Sigmoid colon (tissue), 7 donors: ENCODE results near the gene STRN. TPM values are rescaled to one million over a fixed set of nuclear protein-coding genes. Genes with fewer than 3 reads are reported as not detected.

Source experiments
- DNase-seq: peaks from one replicate; pipeline ENCODE4 v3.0.0-alpha.2; 2019
- H3K27ac ChIP-seq, 4 donors: fragments of 200-600 bp; sonication (generic); one replicate each; pipeline ENCODE4 v1.5.1; 2016 to 2019; ENCODE audit warnings: mild to moderate bottlenecking in 1 of 4
- H3K27me3 ChIP-seq, 3 donors: fragments of 200-600 bp; sonication (generic); one replicate each; pipeline ENCODE4 v1.5.1; 2019; ENCODE audit warnings: mild to moderate bottlenecking in 1 of 3
- H3K36me3 ChIP-seq, 4 donors: fragments of 200-600 bp; sonication (generic); one replicate each; pipeline ENCODE4 v1.5.1; 2016 to 2019
- H3K4me1 ChIP-seq, 4 donors: fragments of 200-600 bp; sonication (generic); one replicate each; pipeline ENCODE4 v1.5.1; 2017 to 2019
- H3K4me3 ChIP-seq, 4 donors: fragments of 200-600 bp; sonication (generic); one replicate each; pipeline ENCODE4 v1.5.1; 2017 to 2019; ENCODE audit warnings: mild to moderate bottlenecking in 2 of 4, moderate library complexity in 1 of 4
- H3K9me3 ChIP-seq, 4 donors: fragments of 200-600 bp in 3 of 4; sonication (generic) in 3 of 4; one replicate each; pipeline versions ENCODE4 v1.5.1 to v1.6.1; 2013 to 2019
- CTCF ChIP-seq, 4 experiments: fragments of 450-650 bp in 3 of 4; fragments of 200-600 bp in 1 of 4; IDR thresholded peaks; one replicate each; pipeline ENCODE4 v1.5.1; 2016 to 2019; ENCODE audit warnings: antibody characterized with exemption in 4 of 4, mild to moderate bottlenecking in 3 of 4, moderate library complexity in 2 of 4
- EP300 ChIP-seq, 4 donors: sonication (generic); formaldehyde crosslinking; IDR thresholded peaks; one replicate each; pipeline ENCODE4 v1.6.1; 2017; ENCODE audit warnings: antibody characterized with exemption in 4 of 4
- POLR2A ChIP-seq, 2 donors: fragments of 450-650 bp; IDR thresholded peaks; one replicate each; pipeline ENCODE4 v1.6.1; 2016; ENCODE audit warnings: antibody characterized with exemption in 2 of 2, mild to moderate bottlenecking in 2 of 2, moderate library complexity in 2 of 2
- POLR2AphosphoS5 ChIP-seq, 4 donors: sonication (generic); formaldehyde crosslinking; IDR thresholded peaks; one replicate each; pipeline ENCODE4 v1.6.1; 2017; ENCODE audit warnings: antibody characterized with exemption in 4 of 4
- WGBS, 2 donors: extraction: QIAGEN DNeasy Blood & Tissue Kit; methylation state at CpG; one replicate each; pipeline ENCODE4 v1.1.7; 2013; 5-methylcytosine and 5-hydroxymethylcytosine counted together
- intact Hi-C: fragments of 100-400 bp; cut with DNase I; formaldehyde crosslinking; loops from one replicate; pipeline ENCODE4 v1.15.1; 2023
- polyA plus RNA-seq, 3 donors: library from polyadenylated mRNA; stranded (reverse); fragments of 200-250 nt; gene quantifications; one replicate each; pipeline ENCODE4 v1.2.3, GENCODE V29; 2013
- total RNA-seq, 4 donors: library from RNA; depleted of rRNA; stranded (reverse); fragments of >200 nt; gene quantifications; one replicate each; pipeline ENCODE4 v1.1.0, GENCODE V29; 2016
- donor health status: healthy with polysubstance abuse.
- donor health status: Bipolar disorder and iron deficiency.
- donor health status: healthy.

Gene STRN
- total and polyA plus RNA-seq, 7 donors, result 7.8 to 20.9 (median 14.9) TPM

- Histone ChIP-seq H3K9me3 (peaks cover 0 to under 1% (median 0%) of the 10 kb centered on the region in 4 donors), H3K36me3 (no peaks in the 10 kb centered on the region), H3K27ac (no peak overlapping the region), H3K4me1 (no peaks in the 10 kb centered on the region), H3K27me3 (no peaks in the 10 kb centered on the region), H3K4me3 (no peak overlapping the region)
- 94 to 98% methylated on average over 3 of the region's 3 CpGs for WGBS, 2 donors
- TF ChIP-seq CTCF (IDR thresholded peaks at IDR 0.05) (no peak), EP300 (IDR thresholded peaks at IDR 0.05) (no peak), POLR2A (IDR thresholded peaks at IDR 0.05) (no peak), POLR2AphosphoS5 (IDR thresholded peaks at IDR 0.05) (no peak)
- intact Hi-C loops, result no loop called here
- DNase-seq, result no peak
Measured at GRCh38 chr2:36809069-36809445, 157.3 kb downstream of the STRN start.

GRCh38 chr2:36808386-36809068 lies 157.8 kb downstream of the STRN start:
- 97% methylated on average over 35 of the region's 35 CpGs for WGBS, 2 donors

GRCh38 chr2:36807223-36807886 lies 159.0 kb downstream of the STRN start:
- TF ChIP-seq EP300 (IDR thresholded peaks at IDR 0.05), result no peak
- no peak for TF ChIP-seq POLR2A (IDR thresholded peaks at IDR 0.05)
- TF ChIP-seq CTCF (IDR thresholded peaks at IDR 0.05), result no peak
- TF ChIP-seq POLR2AphosphoS5 (IDR thresholded peaks at IDR 0.05), result no peak
- H3K4me1 ChIP-seq, result no peaks in the 10 kb centered on the region
- no peak overlapping the region for H3K27ac ChIP-seq
- WGBS, 2 donors, result 21 to 72% methylated on average over 5 of the region's 5 CpGs
- intact Hi-C loops, result no loop called here
- peaks cover 0 to 14% (median 0%) of the 10 kb centered on the region in 4 donors for H3K9me3 ChIP-seq
- no peaks in the 10 kb centered on the region for H3K36me3 ChIP-seq
- no peak overlapping the region for H3K4me3 ChIP-seq
- no peak for DNase-seq
- no peaks in the 10 kb centered on the region for H3K27me3 ChIP-seq

More at GRCh38 chr2:36808386-36809068, 157.8 kb downstream of the STRN start:
- Histone ChIP-seq H3K4me1 (no peaks in the 10 kb centered on the region), H3K9me3 (peaks cover 0 to 5% (median 0%) of the 10 kb centered on the region in 4 donors), H3K36me3 (no peaks in the 10 kb centered on the region), H3K27ac (no peak overlapping the region), H3K4me3 (no peak overlapping the region), H3K27me3 (no peaks in the 10 kb centered on the region)
- DNase-seq, result no peak
- TF ChIP-seq POLR2A (IDR thresholded peaks at IDR 0.05), result no peak
- no peak for TF ChIP-seq CTCF (IDR thresholded peaks at IDR 0.05)
- TF ChIP-seq EP300 (IDR thresholded peaks at IDR 0.05), result no peak
- TF ChIP-seq POLR2AphosphoS5 (IDR thresholded peaks at IDR 0.05), result no peak
- intact Hi-C loops, result no loop called here

GRCh38 chr2:36805635-36806224 lies 160.6 kb downstream of the STRN start:
- Histone ChIP-seq H3K4me3 (no peak overlapping the region), H3K36me3 (no peaks in the 10 kb centered on the region), H3K27ac (no peak overlapping the region), H3K27me3 (no peaks in the 10 kb centered on the region), H3K9me3 (peaks cover 0 to 14% (median 0%) of the 10 kb centered on the region in 4 donors), H3K4me1 (no peaks in the 10 kb centered on the region)
- intact Hi-C loops, result no loop called here
- no peak for TF ChIP-seq CTCF (IDR thresholded peaks at IDR 0.05)
- TF ChIP-seq EP300 (IDR thresholded peaks at IDR 0.05), result no peak
- TF ChIP-seq POLR2AphosphoS5 (IDR thresholded peaks at IDR 0.05), result no peak
- no peak for TF ChIP-seq POLR2A (IDR thresholded peaks at IDR 0.05)
- WGBS, 2 donors, result 85 to 92% methylated on average over 11 of the region's 11 CpGs
- no peak for DNase-seq
